H1 (cell line): ENCODE measurements around the gene LITAF. TPM values are rescaled to one million over a fixed set of nuclear protein-coding genes. Genes with fewer than 3 reads are reported as not detected.
A peak's percentile ranks its signal among the peaks of the same experiment; 100 is the strongest.

Experiments used
- CTCF ChIA-PET: fragments of 300-600 bp; sonication (Branson Sonifier 250); formaldehyde crosslinking; loops from one replicate; lab custom pipeline; 2021; ENCODE audit not compliant: partially characterized antibody; lab: Charles Lee
- POLR2A ChIA-PET: fragments of 300-600 bp; sonication (Branson Sonifier 250); formaldehyde crosslinking; loops from one replicate; lab custom pipeline; 2021; ENCODE audit warnings: inconsistent platforms; ENCODE audit not compliant: partially characterized antibody; lab: Charles Lee
- DNase-seq, 2 experiments: peaks; one replicate each; pipeline versions ENCODE4 v3.0.0 to v3.0.0-alpha.2; 2010 to 2022; ENCODE audit warnings: low spot score in 2 of 2, low read depth in 1 of 2, mixed read lengths in 1 of 2
- FAIRE-seq: peaks from 2 replicates; lab custom pipeline; 2011; peaks lifted over from hg19 to GRCh38; lab: Jason Lieb, UNC
- H2AFZ ChIP-seq: 2 replicates; pipeline ENCODE4 v1.8.1; 2012; ENCODE audit warnings: low read length, inconsistent platforms
- H2AK5ac ChIP-seq: 2 replicates; pipeline ENCODE4 v1.6.1; 2013; ENCODE audit warnings: low read depth, low read length
- H2BK120ac ChIP-seq: replicated peaks from 2 replicates; pipeline ENCODE3; 2013; ENCODE audit warnings: low read depth, low read length, inconsistent platforms
- H2BK12ac ChIP-seq: 2 replicates; pipeline ENCODE4 v1.6.1; 2013; ENCODE audit warnings: low read depth, low read length
- H2BK15ac ChIP-seq: 2 replicates; pipeline ENCODE4 v1.6.1; 2013; ENCODE audit warnings: low read length
- H2BK20ac ChIP-seq: 2 replicates; pipeline ENCODE4 v1.6.1; 2013; ENCODE audit warnings: low read length
- H2BK5ac ChIP-seq: 2 replicates; pipeline ENCODE4 v1.6.1; 2013; ENCODE audit warnings: low read depth, low read length
- H3K14ac ChIP-seq: 2 replicates; pipeline ENCODE4 v1.6.1; 2013; ENCODE audit warnings: inconsistent platforms; ENCODE audit not compliant: insufficient read length
- H3K18ac ChIP-seq: 2 replicates; pipeline ENCODE4 v1.6.1; 2013; ENCODE audit warnings: low read length; ENCODE audit errors: extremely low read depth
- H3K23ac ChIP-seq: 2 replicates; pipeline ENCODE4 v1.6.1; 2013; ENCODE audit warnings: inconsistent platforms; ENCODE audit not compliant: insufficient read length
- H3K23me2 ChIP-seq: 2 replicates; pipeline ENCODE4 v1.6.1; 2013; ENCODE audit warnings: low read depth, low read length
- H3K27ac ChIP-seq: 2 replicates; pipeline ENCODE4 v1.6.1; 2011; ENCODE audit warnings: low read depth, low read length, inconsistent platforms
- H3K27me3 ChIP-seq, 4 experiments: replicated peaks in 1 of 4; 1 replicate in 1 of 4; 2 replicates in 3 of 4; pipeline versions ENCODE4 v1.6.1 to v1.8.1; 2011 to 2013; ENCODE audit warnings: low read length in 3 of 4, mild to moderate bottlenecking in 3 of 4, inconsistent platforms in 2 of 4, mixed read lengths in 2 of 4, moderate library complexity in 1 of 4; ENCODE audit not compliant: control insufficient read depth in 3 of 4, insufficient read depth in 3 of 4; ENCODE audit errors: extremely low read depth in 1 of 4
- H3K36me3 ChIP-seq, 4 experiments: 2 replicates each; pipeline versions ENCODE4 v1.6.1 to v1.8.1; 2011 to 2013; ENCODE audit warnings: mild to moderate bottlenecking in 4 of 4, low read length in 3 of 4, moderate library complexity in 2 of 4, control low read depth in 1 of 4, inconsistent platforms in 1 of 4; ENCODE audit not compliant: insufficient read depth in 4 of 4, control insufficient read depth in 2 of 4
- H3K4ac ChIP-seq: replicated peaks from 2 replicates; pipeline ENCODE3; 2013; ENCODE audit warnings: low read length, low read depth, mixed read lengths, inconsistent platforms; ENCODE audit not compliant: insufficient read length
- H3K4me1 ChIP-seq, 4 experiments: replicated peaks in 1 of 4; 1 replicate in 1 of 4; 2 replicates in 3 of 4; pipeline versions ENCODE4 v1.6.1 to v1.8.1; 2011 to 2013; ENCODE audit warnings: low read length in 3 of 4, inconsistent platforms in 2 of 4, mixed read lengths in 1 of 4; ENCODE audit not compliant: insufficient read depth in 4 of 4, control insufficient read depth in 3 of 4
- H3K4me2 ChIP-seq, 2 experiments: 2 replicates each; pipeline versions ENCODE4 v1.6.1 to v1.8.1; 2011 to 2013; ENCODE audit warnings: low read depth in 2 of 2, low read length in 2 of 2, control low read depth in 1 of 2, inconsistent platforms in 1 of 2, mild to moderate bottlenecking in 1 of 2; ENCODE audit not compliant: insufficient read depth in 1 of 2
- H3K4me3 ChIP-seq, 4 experiments: fragments of 200-600, 300-600 bp in 1 of 4; sonication (generic), shearing (Covaris generic), sonication (Bioruptor Twin) in 1 of 4; 2 replicates each; pipeline versions ENCODE4 v1.5.1 to v1.8.1; 2011 to 2016; ENCODE audit warnings: low read length in 4 of 4, low read depth in 3 of 4, control low read depth in 2 of 4, inconsistent platforms in 2 of 4, mild to moderate bottlenecking in 2 of 4, mixed read lengths in 1 of 4, moderate library complexity in 1 of 4; ENCODE audit not compliant: insufficient read depth in 2 of 4; ENCODE audit errors: extremely low read depth in 1 of 4
- H3K56ac ChIP-seq: replicated peaks from 2 replicates; pipeline ENCODE3; 2013; ENCODE audit warnings: low read depth, mild to moderate bottlenecking, mixed read lengths, low read length, inconsistent platforms; ENCODE audit not compliant: insufficient read length
- H3K79me1 ChIP-seq: 2 replicates; pipeline ENCODE4 v1.6.1; 2013; ENCODE audit warnings: low read depth, low read length, control low read depth
- H3K79me2 ChIP-seq, 2 experiments: 2 replicates each; pipeline versions ENCODE4 v1.6.1 to v1.8.1; 2012 to 2013; ENCODE audit warnings: low read length in 2 of 2, mild to moderate bottlenecking in 2 of 2, inconsistent platforms in 1 of 2; ENCODE audit not compliant: insufficient read depth in 2 of 2, control insufficient read depth in 1 of 2
- H3K9ac ChIP-seq, 4 experiments: replicated peaks in 1 of 4; 1 replicate in 1 of 4; 2 replicates in 3 of 4; pipeline versions ENCODE4 v1.6.1 to v1.8.1; 2011 to 2013; ENCODE audit warnings: low read depth in 3 of 4, low read length in 3 of 4, control low read depth in 2 of 4, mild to moderate bottlenecking in 2 of 4, moderate library complexity in 2 of 4, inconsistent platforms in 1 of 4; ENCODE audit errors: extremely low read depth in 1 of 4
- H3K9me3 ChIP-seq, 2 experiments: 2 replicates each; pipeline versions ENCODE4 v1.6.1 to v1.8.1; 2012 to 2013; ENCODE audit warnings: mild to moderate bottlenecking in 2 of 2, moderate library complexity in 2 of 2, control low read depth in 1 of 2, inconsistent platforms in 1 of 2, low read depth in 1 of 2, low read length in 1 of 2, mixed read lengths in 1 of 2; ENCODE audit not compliant: insufficient read depth in 2 of 2
- H4K20me1 ChIP-seq, 2 experiments: replicated peaks in 1 of 2; 2 replicates each; pipeline versions ENCODE3 to v1.8.1; 2011 to 2013; ENCODE audit warnings: inconsistent platforms in 2 of 2, low read length in 2 of 2, mild to moderate bottlenecking in 1 of 2; ENCODE audit not compliant: insufficient read depth in 2 of 2, control insufficient read depth in 1 of 2
- H4K5ac ChIP-seq: 2 replicates; pipeline ENCODE4 v1.6.1; 2013; ENCODE audit warnings: low read length, low read depth, mixed read lengths, inconsistent platforms; ENCODE audit not compliant: insufficient read length
- H4K8ac ChIP-seq: 2 replicates; pipeline ENCODE4 v1.8.0; 2013; ENCODE audit warnings: mild to moderate bottlenecking, moderate library complexity, low read length, inconsistent platforms; ENCODE audit not compliant: insufficient read depth; ENCODE audit errors: extremely low read depth
- H4K91ac ChIP-seq: replicated peaks from 2 replicates; pipeline ENCODE3; 2013; ENCODE audit warnings: low read length, mixed read lengths, inconsistent platforms; ENCODE audit not compliant: insufficient read length
- CREB1 ChIP-seq: IDR thresholded peaks from 2 replicates; pipeline ENCODE4 v1.6.1; 2012; ENCODE audit warnings: inconsistent platforms
- CTCF ChIP-seq, 3 experiments: IDR thresholded peaks; 1 replicate in 2 of 3; 2 replicates in 1 of 3; pipeline versions ENCODE4 v1.5.1 to v1.6.1; 2011; ENCODE audit warnings: low read length in 3 of 3, mild to moderate bottlenecking in 3 of 3, inconsistent platforms in 2 of 3, low read depth in 1 of 3, moderate library complexity in 1 of 3; ENCODE audit not compliant: insufficient read depth in 1 of 3; ENCODE audit errors: control extremely low read depth in 1 of 3
- POU5F1 ChIP-seq: IDR thresholded peaks from 2 replicates; pipeline ENCODE4 v1.6.1; 2011; ENCODE audit warnings: low read depth, mild to moderate bottlenecking, low read length, moderate library complexity
- RBBP5 ChIP-seq: IDR thresholded peaks from 2 replicates; pipeline ENCODE4 v1.7.1; 2012; ENCODE audit warnings: low read depth, mild to moderate bottlenecking, inconsistent platforms, low read length, moderate library complexity, borderline replicate concordance
- RFX5 ChIP-seq: IDR thresholded peaks from 2 replicates; pipeline ENCODE4 v1.6.1; 2011; ENCODE audit warnings: low read depth, low read length, improper control_type of control experiment, borderline replicate concordance
- SP1 ChIP-seq: IDR thresholded peaks from 2 replicates; pipeline ENCODE4 v1.6.1; 2011; ENCODE audit warnings: low read depth, low read length
- TEAD4 ChIP-seq: IDR thresholded peaks from 2 replicates; pipeline ENCODE4 v1.6.1; 2012; ENCODE audit warnings: low read depth, low read length, inconsistent platforms, mixed read lengths
- WGBS, 2 experiments: shearing (Covaris generic) in 1 of 2; methylation state at CpG; one replicate each; pipeline versions ENCODE4 v1.1.6 to v1.1.7; 2013 to 2015; ENCODE audit warnings: low lambda C conversion rate in 2 of 2, mixed read lengths in 2 of 2, inconsistent platforms in 1 of 2, low coverage in 1 of 2, missing lambda C conversion rate in 1 of 2; ENCODE audit not compliant: insufficient replicate concordance in 2 of 2, insufficient coverage in 1 of 2, insufficient read length in 1 of 2; ENCODE audit errors: extremely low coverage in 1 of 2, missing lambda C conversion rate in 1 of 2; 5-methylcytosine and 5-hydroxymethylcytosine counted together
- polyA plus RNA-seq, 7 experiments: library from polyadenylated mRNA; depleted of rRNA in 3 of 7; stranded (reverse) in 5 of 7; unstranded in 2 of 7; fragments of >200 nt in 5 of 7; fragments of 200-250 nt in 2 of 7; gene quantifications; 1 replicate in 5 of 7; 2 replicates in 1 of 7; 4 replicates in 1 of 7; pipeline versions ENCODE4 v1.2.1 to v1.2.3, GENCODE V29; 2011 to 2013; ENCODE audit warnings: missing spikeins in 2 of 7, mixed read lengths in 2 of 7
- total RNA-seq: library from RNA; stranded (reverse); fragmentation: NEBNext Ultra II Directional; extraction: Animal tissue kit (Norgen Biotek cat#: 25700); gene quantifications from 2 replicates; pipeline ENCODE4 v1.2.1, GENCODE V29; 2021
- TF ChIP-seq, protein P1 (sequence below): IDR thresholded peaks from 2 replicates; pipeline ENCODE4 v1.6.1; 2011; ENCODE audit warnings: low read depth, mild to moderate bottlenecking, low read length; ENCODE audit not compliant: insufficient read depth

The LITAF gene
- total and polyA plus RNA-seq, 2 of the 8 experiments (the other 6 are each of a cell fraction or from before 2014, with no cell fraction given) = 165 to 205 TPM

DNA sequence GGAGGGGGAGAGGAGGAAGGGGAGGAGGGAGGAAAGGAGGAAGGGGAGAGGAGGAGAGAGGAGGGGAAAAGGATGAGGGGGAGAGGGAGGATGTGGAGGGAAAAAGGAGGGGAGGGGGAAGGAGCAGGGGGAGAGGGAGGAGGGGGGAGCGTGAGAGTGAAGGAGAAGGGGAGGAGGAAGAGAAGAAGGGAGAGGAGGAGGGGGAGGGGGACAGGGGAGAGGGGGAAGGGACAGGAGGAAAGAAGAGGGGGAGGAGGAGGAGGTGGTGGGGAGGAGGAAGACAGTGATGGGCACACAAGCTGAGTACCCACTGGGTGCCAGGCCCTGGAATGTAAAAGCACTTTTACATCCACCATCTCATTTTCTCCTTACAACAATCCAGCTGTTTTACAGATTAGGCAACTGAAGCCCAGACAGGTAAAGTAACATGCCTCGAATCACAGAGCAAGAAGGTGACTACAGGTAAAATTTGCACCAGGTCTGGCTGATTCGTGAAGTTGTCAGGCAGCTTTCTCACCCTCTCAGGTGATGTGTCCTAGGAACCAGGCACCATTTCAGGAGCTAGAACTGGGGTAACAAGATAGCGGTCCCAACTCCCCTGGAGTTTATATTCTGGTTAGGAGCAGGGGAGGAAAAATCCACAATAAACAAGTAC, 10.0 kb upstream of the LITAF start:
- WGBS, 2 experiments = 73% methylated on average over 3 of the region's 4 CpGs; no CpG with 5 or more reads in 1 of the 2 experiments

More for the DNA sequence above, 10.0 kb upstream of the LITAF start:
- Histone ChIP-seq H2BK5ac (peak overlapping the region; percentile 7; the same call in 1 of the 2 replicates), H2BK120ac (peak overlapping the region; percentile 26), H3K79me1 (no peaks in the 10 kb centered on the region), H3K36me3 (no peaks in the 10 kb centered on the region), H3K79me2 (no peaks in the 10 kb centered on the region), H2AK5ac (peak overlapping the region; percentile 0; the same call in 1 of the 2 replicates), H4K91ac (peak overlapping the region; percentile 5), H3K18ac (peak overlapping the region; percentile 2; the same call in 1 of the 2 replicates), H2BK12ac (peak overlapping the region; percentile 10; the same call in 1 of the 2 replicates), H3K4me3 (no peak overlapping the region), H3K4ac (no peak overlapping the region), H2AFZ (no peak overlapping the region), H3K4me1 (peaks cover 11 to 25% (median 18%) of the 10 kb centered on the region in 4 experiments), H3K23ac (no peak overlapping the region), H3K9me3 (no peaks in the 10 kb centered on the region), H3K27me3 (no peaks in the 10 kb centered on the region), H2BK20ac (peak overlapping the region; percentile 27; the same call in 1 of the 2 replicates), H3K14ac (no peak overlapping the region), H4K20me1 (no peaks in the 10 kb centered on the region), H3K23me2 (peaks cover 3% of the 10 kb centered on the region; the same call in 1 of the 2 replicates), H3K4me2 (no peak overlapping the region; a peak in 1 of 4 replicates), H4K5ac (no peak overlapping the region), H2BK15ac (no peak overlapping the region), H3K27ac (no peak overlapping the region), H3K56ac (no peak overlapping the region), H3K9ac (no peak overlapping the region), H4K8ac (no peak overlapping the region)
- POLR2A ChIA-PET = interaction anchor here (0.9 to 4.2 kb wide), 8 partner anchors 9 to 99 kb away, joined by 3 to 24 read pairs (median 4); partner anchors contain the start of gene LITAF
- TF ChIP-seq POU5F1 (no peak), RBBP5 (no peak), CTCF (IDR thresholded peaks at IDR 0.05; ENCODE audit: control extremely low read depth in 1 of 3, insufficient read depth in 1 of 3, low read depth in 1 of 3, low read length in 3 of 3) (0 out of 4 replicates have a peak, but pooled peaks of 1 of the 3 experiments have one; percentile 1), SP1 (no peak), CREB1 (no peak), TEAD4 (no peak), RFX5 (no peak)
- TF ChIP-seq, protein P1, sequence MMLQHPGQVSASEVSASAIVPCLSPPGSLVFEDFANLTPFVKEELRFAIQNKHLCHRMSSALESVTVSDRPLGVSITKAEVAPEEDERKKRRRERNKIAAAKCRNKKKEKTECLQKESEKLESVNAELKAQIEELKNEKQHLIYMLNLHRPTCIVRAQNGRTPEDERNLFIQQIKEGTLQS = no peak
- no peak for FAIRE-seq
- DNase-seq = no peak
- CTCF ChIA-PET = interaction anchor here (0.8 to 4.2 kb wide), 10 partner anchors 10 to 189 kb away, joined by 3 to 20 read pairs (median 4); partner anchors contain the start of gene LITAF
